Stimulated activated CD4-positive, alpha-beta T cell treated with anti-CD3 and anti-CD28 coated beads, Interleukin-2, amount 100 ng/mL, for 4 hours (primary cell): ENCODE data around the gene RPS15.
"Not testable (repeated sequence)": the region's sequence is repeated elsewhere in the genome, so short reads cannot be mapped to it uniquely, and the experiment has no call there.

Experiments used
- DNase-seq: peaks from one replicate; pipeline ENCODE4 v3.0.0-alpha.2; 2020; ENCODE audit warnings: low read depth

The RPS15 gene

DNA sequence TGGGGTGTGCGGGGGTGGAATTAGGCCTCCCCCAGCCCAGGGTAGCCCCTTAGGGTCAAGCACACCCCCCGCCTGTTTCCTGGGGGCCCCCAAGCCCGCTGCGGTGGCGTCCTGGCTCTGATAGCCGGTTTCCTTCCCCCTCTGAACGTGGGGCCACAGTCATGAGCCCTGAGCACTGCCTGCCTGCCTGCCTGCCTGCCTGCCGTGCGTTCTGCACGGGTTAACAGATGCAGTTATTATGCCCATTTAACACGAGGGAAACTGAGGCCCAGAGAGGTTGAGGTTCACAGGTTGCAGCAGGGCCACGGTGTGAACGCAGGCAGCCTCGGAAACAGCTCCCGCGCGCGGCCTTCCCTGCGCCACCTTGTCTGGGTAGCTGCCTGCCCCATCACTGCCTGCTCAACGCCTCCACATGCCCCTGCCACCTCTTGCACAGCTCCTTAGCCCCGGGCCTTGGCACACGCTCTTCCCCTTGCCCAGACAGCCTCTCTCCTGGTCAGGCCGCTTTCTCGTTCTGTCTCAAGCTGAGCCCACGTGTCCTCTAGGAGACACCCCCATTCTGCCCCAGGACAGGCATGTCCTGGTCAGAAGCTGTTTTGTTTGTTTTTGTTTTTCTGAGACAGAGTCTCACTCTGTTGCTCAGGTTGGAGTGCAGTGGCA is 35.7 kb upstream of the RPS15 start:
- DNase-seq = no peak

GRCh38 chr19:1406774-1407527 is 31.2 kb upstream of the RPS15 start:
- peak; percentile 99 for DNase-seq

GRCh38 chr19:1407528-1408299 is 30.5 kb upstream of the RPS15 start, which contains the start of gene DAZAP1:
DAZAP1 (plus strand) TSS chr19:1407586; CDS start chr19:1407774, 188 bp downstream.
- DNase-seq = peak; percentile 18

DNA sequence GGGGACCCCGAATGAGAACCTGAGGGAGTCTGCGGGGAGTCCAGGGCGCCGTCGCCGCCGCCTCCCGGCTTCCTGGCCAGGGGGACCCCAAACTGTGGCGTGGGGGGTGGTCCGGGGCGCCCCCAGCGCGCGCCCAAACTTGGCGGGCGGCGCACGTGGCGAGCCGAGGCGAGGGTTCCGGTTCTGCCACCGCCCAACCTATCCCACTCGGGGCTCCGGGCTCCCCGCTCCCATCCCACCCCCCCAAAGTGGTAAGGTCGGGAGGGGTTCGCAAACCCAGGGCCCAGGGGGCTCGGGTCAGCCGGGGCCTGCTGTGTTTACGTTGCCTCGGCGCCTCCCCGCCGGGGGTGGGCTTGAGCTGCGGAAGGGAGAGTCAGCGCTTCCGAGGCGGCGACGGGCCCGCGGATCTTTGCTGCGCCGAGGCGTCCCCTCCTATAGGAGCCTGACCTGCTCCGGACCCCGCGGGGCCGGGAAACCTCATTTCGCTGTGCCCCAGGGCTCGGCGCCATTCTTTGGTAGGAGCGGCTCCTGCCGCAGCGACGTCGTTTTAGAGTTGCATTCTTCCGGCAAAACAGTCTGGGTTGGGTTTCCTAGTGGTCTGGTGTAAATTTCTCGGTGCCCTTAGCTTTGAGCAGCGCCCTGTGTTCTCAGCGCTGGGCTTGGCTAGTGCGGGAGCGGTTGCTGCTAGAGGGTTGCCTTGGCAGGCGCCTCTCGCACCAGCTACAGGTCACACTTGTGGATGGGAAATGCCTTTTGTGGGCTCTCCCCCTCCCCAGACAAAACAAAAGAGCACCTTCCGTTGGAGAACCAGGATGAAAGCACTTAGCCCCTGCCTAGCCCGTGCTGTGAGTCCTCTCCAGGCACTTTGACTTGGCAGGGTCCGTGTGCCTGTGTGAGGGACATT is 29.6 kb upstream of the RPS15 start:
- DNase-seq = peak; percentile 39

DNA sequence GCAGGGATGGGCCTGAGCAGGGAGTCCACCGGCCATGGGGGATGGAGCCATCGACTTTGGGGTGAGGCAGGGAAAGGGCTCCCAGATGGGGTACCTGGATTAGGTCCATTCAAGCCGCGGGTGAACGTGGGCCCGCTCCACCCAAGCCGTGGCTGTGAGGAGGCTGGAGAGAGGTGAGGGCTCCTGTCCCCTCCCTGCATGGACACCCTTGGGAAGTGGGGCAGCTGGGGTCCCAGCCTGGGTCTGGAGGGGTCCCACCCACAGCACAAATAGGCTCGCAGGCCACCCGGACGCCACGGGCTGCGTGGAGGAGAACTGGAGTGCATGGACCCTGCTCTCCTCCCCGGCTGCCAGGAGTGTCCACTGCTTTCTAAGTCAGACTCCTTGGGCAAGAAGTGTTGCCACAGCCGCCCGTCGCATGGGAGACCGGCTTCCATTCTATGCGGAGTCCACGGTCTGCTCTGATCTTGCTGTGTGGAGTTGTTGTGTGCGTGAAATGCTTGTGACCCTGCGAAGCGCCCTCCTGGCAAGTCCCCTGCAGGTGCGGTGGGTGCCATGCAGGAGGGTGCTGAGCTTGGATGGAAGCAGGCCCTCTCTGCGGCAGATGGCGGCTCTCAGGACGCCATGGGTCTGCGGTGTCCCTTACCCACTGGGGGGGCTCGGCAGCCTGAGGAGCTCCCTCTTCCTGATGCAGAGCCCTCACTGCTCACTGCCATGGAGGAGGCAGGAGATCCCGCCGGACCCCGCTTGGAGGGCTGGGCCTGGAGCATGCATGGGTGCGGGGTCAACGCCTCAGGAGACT is 28.8 kb upstream of the RPS15 start:
- DNase-seq = no peak

DNA sequence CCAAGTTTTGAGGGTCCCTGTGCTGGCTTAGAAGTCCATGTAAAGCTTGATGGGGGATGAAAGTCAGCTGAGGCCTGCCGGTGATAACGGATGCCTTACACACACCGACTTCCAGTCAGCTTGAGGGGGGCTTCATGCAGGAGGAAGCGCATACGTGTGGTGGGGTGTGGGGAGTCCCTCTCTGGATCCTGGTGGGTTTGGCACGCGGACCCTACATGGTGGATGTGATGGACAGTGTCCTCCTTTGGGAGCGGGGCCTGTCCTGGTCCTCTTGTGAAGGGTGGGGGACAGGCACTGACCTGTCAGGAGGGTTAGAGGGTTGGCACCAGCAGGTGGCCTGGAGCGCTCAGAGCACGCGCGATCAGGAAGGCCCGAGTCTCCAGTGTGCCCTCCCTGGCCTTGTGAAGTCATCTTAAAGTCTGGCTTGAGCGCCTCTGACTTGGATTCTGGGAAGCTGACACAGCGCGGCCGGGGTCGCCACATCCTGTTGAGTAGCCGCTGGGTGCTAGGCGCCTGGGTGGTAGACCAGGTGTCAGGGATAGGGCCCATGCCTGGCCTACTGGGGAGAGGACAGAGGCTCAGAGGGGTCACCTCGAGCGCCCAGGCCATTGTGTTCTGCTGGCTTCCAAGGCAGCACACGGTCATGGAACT is 27.9 kb upstream of the RPS15 start:
- DNase-seq = no peak

GRCh38 chr19:1410789-1411188 is 27.4 kb upstream of the RPS15 start:
- no peak for DNase-seq

DNA sequence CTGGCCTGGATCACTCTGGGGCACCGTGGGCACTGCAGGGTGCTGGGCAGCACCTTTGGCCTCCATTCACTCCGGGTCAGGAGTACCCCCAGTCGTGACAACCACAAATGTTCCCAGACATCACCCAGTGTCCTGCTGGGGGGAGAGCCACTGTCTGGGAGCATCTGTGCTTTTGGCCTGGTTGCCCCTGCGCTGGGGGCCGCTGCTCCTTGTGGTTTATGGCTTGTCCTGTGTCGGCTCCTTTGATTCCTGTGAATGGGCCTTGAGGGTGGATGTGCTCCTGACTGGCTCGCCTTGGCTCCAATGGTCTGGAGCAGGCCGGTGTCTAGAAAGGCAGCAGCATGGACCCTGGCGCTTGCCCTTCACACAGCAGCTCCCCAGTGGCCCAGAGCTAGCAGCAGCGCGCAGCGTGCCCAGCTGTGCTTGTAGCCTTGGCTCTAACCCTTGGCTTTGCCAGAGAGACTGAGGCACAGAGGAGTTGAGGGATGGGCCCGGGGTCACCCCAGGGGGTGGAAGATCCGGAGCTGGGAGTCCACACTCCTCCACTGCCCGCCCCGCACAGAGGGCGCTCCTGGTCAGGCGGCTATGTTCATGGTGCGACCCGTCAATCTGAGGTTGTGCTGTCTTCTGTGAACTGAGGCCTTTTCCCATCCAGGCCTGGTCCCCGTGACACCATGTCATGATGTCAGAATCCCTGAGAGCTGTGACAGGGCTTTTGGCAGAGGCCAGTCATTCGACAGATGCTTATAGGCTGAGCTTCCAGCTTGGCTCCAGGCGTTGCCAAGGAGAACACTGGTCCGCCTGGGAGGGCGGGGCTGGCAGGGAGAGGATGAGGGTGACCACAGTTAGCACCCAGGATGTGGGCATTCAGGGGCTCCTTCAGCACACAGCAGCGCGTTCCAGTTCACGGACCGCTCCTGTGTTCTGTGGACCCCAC is 26.7 kb upstream of the RPS15 start:
- DNase-seq = no peak

DNA sequence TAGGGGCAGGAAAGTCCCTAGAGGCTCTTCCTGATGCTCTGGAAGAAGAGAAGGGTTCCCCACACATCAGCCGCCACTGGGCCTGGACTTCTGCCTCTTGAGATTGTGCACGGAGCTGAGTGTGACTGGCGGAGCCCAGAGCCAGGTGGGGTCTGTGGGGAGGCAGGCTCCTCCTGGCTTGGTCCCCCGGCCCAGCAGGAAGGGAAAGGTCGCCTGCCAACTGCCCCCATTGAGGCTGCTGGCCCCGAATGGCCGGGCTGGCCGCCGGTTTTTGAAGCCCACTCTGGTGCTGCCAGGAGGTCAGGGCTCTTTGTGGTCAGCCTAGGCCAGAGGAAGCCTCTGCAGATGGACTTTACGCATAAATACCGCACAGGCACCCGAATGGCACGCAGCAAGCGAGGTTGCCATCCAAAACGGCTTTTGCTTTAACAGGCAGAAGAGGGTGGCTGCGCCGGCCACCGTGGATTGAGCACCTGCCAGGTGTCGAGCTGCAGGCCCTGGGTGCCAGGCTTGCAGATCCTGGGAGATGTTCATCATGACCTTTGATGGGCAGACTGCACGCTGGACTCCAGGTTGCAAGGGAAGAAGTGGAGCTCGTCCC is 25.8 kb upstream of the RPS15 start:
- no peak for DNase-seq

DNA sequence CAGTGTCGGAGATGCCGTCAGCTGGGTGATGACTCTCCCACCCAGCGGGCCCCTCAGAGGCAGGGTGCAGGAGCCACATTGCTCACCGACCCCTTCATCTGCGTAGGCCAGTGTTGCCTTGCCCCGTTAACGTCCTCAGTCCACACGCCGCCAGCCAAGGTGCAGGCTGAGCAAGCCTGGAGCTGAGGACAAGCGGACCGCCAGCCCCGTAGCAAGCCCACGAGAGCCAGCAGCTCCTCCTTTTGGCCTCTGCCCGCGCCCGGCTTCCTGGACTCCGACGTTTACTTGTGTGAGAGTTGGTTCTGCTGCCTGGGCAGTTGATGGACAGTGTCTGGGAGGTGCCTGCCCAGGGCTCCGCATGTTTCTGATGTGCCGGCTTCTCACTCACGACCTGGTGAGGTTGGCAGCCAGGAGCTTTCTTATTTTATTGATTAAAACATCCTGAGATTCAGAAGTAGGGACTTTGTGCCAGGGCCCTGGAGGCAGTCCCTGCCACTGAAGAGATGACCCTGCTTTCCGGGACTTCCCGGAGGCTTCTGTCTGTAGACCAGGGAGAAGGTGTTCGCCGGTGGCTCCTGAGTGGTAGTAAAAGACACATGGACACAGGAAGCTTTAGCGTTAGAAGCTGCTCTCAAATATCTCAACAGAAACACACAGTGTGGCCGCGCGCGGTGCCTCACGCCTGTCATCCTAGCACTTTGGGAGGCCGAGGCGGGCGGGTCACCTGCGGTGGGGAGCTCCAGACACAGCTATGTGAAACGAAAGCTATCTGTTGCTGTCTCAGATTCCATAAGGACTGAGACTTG is 25.0 kb upstream of the RPS15 start:
- DNase-seq = no peak

- DNase-seq = no peak
Measured at GRCh38 chr19:1416014-1416841, 22.0 kb upstream of the RPS15 start.

DNA sequence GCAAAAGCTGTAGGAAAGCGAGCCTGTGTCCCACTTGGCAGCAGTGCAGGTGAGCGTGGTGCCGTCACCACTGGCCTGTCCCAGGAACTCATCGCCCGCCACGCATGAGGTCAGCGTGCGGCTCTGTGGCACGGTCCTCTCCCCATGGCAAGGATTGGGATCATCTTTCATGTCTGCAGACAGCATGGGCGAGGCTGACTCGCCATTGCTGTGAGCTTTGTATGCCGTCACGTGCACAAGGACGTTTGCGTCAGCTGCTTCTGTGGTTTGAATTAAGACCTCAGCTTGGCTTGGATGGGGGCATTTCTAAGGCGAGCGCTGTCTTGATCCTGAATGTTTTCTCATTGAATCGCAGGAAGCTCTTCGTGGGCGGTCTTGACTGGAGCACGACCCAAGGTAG is 21.1 kb upstream of the RPS15 start:
- no peak for DNase-seq

DNA sequence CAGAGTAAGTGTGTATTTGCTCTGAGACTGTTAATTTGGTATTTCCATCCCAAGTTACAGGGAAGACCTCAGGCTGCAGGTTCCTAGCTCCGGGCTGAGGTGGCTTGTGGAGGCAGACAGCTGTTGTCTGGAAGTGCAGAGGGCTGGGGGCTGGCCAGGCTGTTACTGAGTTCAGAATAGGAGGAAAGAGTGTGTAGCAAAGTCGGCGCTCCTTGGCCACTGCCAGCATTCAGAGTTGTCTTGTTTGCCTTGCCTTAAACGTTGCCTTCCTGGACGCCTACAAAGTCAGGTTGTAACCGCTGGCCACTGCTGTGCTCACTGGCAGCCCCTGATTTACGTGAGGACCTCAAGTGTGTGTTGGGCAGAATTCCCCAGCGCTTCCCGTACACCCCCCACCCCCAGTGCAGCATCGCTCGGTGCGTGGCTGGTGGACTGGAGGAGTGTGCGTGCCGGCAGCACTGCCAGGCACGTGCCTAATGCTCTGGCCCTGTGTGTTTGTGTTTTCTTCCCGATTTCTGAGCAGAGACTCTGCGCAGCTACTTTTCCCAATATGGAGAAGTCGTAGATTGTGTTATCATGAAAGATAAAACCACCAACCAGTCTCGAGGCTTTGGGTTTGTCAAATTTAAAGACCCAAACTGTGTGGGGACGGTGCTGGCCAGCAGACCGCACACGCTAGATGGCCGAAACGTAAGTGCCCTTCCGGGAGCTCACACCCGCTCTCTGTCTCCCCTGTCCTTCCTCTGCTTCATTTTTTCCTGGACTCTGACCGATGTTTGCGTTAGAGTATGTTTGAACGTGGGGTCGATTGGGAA is 20.3 kb upstream of the RPS15 start:
- DNase-seq = no peak

DNA sequence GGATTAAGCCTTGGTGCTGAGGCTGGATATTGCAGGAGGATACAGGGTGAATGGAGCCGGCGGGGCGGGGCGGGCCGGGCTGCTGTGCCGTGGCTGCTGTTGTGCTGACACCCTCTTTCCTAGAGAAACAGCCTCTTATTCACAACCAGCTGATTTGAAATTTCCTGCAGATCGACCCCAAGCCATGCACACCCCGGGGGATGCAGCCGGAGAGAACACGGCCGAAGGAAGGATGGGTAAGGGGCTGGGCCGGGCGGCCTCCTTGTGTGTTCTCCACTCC is 19.8 kb upstream of the RPS15 start:
- DNase-seq = no peak

DNA sequence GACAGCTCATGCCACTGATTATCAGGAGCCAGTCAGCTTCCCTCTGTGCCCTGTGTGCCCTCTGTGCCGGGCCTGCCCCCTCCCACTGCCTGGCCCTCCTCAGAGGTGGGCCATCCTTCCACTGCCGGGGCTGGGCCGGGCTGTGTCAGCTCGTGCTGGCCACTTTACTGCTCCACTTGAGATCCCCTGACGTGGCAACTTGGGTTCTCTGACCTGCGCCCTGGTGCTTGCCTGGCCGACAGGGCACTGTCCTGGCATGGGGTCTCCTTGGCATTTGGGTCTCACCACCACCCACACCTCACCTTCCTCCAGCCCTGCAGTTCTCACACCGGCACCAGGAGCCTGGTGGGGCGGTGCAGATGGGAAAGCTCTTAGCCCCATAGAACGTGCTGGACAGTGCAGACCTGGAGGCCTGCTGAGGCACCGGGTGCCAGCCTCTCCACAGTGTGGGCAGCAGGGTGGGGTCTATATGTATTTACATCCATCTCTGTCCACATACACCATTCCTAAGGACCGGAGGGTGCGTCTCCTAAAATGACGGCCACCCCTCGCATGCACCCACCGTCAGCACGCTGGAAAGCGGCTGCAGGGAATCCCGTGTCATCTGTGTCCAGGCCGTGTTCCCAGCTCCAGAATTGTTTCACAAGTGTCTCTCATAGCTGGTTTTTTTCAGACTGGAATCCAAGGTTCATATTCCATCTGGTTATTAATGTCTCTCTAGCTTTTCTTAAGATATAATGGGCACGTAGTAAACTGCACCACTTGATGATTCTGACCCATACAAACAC is 19.1 kb upstream of the RPS15 start:
- DNase-seq = no peak

- DNase-seq = not testable (repeated sequence)
Measured at GRCh38 chr19:1420085-1420484, 18.1 kb upstream of the RPS15 start.
